NB4 (cell line): Measurements from ENCODE around the gene DHX34.

ENCODE experiments used
- POLR2A ChIP-seq: IDR thresholded peaks from 2 replicates; pipeline ENCODE4 v1.6.1; 2011; ENCODE audit warnings: mild to moderate bottlenecking; ENCODE audit not compliant: insufficient read length; ENCODE audit errors: extremely low read depth
- TF ChIP-seq, protein P1 (sequence below): IDR thresholded peaks from one replicate; pipeline ENCODE4 v1.5.1; 2012; ENCODE audit warnings: low read depth, low read length
- TF ChIP-seq, protein P2 (sequence below): IDR thresholded peaks from 2 replicates; pipeline ENCODE4 v1.6.1; 2011; ENCODE audit warnings: low read depth, low read length

DNA sequence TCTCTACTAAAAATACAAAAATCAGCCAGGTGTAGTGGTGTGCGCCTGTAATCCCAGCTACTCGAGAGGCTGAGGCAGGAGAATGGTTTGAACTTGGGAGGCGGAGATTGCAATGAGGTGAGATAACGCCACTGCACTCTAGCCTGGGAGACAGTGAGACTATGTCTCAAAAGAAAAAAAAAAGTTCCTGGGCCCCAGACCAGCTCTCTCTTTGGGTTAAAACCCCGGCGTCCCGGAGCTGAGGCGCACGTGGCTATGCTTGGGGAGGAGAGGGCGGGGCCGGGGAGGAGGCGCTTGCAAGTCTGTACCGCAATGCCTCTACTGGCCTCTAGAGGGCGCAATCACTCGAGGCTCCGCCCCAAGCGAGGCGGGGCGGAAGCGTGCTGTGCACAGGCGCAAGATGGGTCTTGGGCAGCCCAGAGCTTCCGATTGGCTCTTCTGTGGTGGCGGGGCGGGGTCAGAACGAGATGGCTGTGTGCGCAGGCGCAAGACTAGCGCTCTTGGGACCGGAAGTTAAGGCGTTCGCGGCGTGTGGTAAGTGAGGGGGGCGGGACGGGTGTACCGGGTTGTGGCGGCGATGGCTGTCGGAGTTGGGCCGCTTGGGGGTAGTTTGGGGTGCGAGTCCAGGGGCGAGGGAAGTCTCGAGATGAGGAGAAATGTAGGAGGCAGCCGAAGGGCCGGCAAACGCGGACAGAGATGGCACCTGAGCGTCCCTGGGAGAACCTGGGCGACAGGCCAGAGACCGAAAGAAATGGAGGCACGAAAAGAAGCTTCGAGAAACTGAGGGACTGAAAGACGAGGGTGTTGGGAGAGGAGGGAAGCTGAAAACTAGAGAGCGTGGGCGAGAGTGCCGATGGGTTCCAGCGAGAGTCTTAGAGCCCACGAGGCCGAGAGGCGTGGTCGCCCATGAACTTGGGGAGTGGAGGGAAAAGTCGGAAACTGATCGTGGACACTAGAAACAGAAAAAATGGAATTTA is at the start of gene DHX34:
- TF ChIP-seq, protein P1, sequence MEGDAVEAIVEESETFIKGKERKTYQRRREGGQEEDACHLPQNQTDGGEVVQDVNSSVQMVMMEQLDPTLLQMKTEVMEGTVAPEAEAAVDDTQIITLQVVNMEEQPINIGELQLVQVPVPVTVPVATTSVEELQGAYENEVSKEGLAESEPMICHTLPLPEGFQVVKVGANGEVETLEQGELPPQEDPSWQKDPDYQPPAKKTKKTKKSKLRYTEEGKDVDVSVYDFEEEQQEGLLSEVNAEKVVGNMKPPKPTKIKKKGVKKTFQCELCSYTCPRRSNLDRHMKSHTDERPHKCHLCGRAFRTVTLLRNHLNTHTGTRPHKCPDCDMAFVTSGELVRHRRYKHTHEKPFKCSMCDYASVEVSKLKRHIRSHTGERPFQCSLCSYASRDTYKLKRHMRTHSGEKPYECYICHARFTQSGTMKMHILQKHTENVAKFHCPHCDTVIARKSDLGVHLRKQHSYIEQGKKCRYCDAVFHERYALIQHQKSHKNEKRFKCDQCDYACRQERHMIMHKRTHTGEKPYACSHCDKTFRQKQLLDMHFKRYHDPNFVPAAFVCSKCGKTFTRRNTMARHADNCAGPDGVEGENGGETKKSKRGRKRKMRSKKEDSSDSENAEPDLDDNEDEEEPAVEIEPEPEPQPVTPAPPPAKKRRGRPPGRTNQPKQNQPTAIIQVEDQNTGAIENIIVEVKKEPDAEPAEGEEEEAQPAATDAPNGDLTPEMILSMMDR, result peak; percentile 100
- TF ChIP-seq POLR2A, result peak; percentile 98
- TF ChIP-seq, protein P2, sequence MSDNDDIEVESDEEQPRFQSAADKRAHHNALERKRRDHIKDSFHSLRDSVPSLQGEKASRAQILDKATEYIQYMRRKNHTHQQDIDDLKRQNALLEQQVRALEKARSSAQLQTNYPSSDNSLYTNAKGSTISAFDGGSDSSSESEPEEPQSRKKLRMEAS, result peak; percentile 99
